ENCODE data around the gene SECTM1.

SECTM1 gene

DNA sequence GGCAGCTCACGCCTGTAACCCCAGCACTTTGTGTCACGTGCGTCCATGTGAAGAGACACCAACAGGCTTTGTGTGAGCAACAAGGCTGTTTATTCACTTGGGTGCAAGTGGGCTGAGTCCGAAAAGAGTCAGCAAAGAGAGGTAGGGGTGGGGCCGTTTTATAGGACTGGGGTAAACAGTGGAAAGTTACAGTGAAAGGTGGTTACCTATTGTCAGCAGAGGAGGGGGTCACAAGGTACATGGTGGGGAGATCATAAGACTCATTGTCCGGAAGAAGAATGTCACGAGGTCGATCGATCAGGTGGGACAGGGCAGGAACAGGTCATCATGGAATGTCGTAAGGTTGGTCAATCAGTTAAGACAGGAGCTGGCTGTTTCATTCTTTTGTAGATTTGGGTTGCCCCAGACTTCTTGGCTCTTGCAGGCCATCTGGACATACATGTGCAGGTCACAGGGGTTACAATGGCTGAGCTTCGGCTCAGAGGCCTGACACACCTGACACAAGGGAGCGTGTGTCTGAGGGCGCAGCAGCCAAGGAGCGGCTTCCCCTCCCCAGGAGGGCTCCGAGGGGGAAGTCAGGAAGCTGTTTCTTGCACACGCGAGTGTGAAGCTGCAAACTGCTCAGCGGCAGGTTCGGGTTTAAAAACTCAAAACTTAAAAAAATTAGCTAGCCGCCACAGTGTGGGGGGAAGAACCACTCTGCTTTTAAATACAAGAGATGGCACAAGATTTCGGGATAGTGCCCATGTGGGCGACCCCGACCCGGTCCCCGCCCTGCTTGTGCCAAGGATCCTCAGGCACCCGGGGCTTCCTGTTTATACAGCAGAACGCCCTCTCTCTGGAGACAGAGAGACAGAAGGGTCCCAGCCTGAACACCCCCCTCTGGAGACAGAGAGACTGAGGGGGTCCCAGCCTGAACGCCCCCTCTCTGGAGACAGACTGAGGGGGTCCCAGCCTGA is 13.1 kb upstream of the SECTM1 start:
- DNase-seq: no peak

DNA sequence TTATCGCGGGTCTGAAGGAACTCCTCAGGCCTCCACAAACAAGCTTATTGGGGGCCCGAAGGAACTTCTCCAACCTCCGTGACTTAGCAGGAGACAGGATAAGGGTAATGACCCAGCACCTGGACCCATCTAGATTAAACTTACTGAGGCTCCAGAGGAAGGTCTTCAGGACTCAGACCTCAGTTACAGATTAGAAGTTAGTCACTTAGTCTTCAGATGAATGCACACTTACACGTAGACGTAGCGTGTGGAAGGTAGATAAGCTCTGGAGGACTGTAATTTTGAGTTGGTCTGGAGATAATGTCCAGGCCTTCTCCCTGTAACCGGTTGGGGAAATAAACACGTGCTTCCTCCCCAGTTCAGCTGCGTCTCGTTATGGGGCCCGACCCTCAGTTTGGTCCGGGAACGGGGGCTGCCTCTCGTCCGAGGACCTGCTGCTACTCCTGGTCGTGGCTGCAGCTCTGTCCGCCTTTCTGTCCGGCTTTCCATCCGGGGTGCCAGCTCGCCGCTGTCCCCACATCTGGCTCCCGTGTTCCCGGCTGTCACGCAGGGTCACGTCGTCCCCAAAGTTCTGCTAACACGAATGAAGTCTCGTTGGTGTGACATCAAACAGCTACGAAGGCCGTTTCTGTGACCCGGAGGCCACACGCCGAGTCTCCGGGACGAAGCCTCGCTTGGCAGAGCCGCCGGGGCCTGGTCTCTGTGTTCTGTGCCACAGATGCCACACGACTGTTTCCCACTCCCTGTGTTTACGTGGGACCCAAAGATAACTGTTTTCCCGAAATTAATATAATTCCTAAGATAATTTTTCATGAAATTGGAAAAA is 11.8 kb upstream of the SECTM1 start:
- DNase-seq: no peak

- DNase-seq: no peak
Measured at GRCh38 chr17:82344175-82344907, 10.8 kb upstream of the SECTM1 start.

DNA sequence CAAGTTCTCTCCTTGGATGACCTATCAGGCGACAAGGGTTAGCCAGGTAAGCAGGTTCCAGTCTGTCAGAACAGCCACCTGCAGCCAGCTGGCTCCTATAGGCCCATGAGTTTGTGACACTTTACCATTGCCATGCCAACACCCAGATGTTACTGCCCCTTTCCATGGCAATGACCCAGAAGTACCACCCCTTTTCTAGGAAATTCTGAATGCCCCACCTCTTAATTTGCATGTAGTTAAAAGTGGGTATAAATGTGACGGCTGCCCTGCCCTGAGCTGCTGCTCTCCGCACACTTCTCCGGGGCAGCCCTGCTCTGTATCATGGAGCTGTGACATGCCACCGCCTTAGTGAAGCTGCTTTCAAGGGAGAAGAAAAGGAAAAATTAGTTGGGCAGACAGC is 10.0 kb upstream of the SECTM1 start:
- no peak for DNase-seq

- DNase-seq: no peak
Measured at GRCh38 chr17:82342361-82343079, 9.0 kb upstream of the SECTM1 start.

- no peak for DNase-seq
Measured at GRCh38 chr17:82339634-82340580, 6.3 kb upstream of the SECTM1 start.

DNA sequence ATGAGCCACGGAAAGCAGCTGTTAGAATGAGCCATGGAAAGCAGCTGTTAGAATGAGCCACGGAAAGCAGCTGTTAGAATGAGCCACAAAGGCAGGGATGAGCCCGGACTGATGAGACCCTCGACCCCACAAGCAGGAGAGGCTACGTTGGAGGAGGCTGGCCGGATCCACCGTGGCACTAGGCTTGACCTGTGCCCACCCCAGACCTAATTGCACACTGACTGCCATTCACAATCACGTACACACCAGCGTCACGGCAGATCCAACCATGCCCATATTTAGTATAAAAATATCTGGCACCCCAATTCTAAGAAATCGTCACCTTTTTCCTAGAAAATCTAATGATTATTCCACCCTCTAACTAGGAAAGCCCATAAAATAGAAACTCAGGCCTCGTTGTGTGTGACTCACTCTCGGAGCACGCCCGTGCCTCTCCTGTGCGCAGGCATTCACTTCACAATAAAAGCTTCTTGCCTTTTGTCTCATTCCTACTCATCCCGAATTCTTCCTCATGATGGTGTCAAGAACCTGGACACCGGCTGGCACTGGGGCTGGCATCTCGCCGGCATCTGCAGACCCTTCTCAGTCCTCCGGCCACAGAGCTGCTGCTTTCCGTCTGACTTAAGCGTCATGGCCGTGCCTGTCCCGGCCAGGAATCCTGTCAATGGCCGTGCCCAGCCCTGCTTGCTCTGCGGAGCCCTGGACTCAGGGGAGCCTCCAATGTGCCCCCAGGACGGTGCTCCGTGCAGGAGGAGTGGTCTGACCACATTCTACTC is 5.5 kb upstream of the SECTM1 start:
- DNase-seq: no peak

GRCh38 chr17:82334622-82335394 is 1.2 kb upstream of the SECTM1 start:
- DNase-seq: no peak

- DNase-seq: no peak
Measured at GRCh38 chr17:82334204-82334621, 647 bp upstream of the SECTM1 start.

DNA sequence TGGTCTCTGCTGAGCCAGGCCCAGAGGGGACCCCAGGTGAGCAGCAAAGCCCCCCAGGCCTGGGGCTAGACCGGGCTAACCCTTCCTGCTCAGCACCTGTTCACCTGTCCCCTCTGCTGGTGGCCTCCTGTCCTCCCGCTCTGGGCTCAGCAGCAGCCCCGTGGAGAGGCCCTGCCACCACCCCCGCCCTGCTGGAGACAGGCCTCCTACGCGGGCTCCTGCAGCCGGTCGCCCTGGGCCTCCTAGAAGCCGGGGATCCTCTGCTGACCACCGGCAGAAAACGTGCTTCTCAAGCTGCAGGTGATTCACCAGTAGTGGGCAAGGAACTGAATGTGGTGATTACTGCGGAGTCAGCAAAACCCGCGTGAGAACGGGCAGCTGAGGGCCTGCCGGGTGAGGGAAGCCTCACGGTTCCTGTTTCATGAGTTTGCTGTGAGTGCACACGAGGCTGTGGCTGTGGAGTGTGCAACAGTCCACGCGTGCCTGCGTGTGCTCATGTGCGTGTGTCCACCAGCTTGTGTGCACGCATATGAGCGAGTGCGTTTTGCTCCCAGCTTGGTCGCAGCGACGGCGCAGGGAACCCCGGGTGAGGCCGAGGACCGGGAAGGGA is 792 bp downstream of the SECTM1 start:
- no peak for DNase-seq

DNA sequence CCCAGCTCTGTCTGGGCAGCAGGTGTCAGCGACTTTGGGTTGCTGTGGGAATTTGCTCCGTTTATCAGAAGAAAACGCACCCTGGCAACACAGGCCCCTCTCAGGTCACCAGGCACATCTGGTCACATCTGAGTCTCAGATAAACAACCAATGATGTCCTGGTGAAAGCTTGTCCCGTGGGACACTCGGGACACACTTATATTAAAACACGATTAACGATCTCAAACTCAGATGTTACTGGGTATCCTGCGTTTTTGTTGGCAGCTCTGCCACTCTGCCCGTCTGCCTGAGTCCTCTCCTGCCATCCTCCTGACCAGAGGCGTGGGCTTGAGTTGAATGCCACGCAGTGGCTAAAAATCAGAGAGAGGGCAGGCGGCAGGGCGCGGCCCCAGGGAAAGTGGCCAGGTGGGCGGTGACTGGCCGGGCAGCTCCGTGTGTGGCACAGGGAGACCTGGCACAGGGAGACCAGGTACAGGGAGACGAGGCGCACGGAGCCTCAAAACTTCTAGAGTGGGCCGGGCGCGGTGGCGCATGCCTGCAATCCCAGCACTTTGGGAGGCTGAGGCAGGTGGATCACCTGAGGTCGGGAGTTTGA is 2.1 kb downstream of the SECTM1 start:
- no peak for DNase-seq

DNA sequence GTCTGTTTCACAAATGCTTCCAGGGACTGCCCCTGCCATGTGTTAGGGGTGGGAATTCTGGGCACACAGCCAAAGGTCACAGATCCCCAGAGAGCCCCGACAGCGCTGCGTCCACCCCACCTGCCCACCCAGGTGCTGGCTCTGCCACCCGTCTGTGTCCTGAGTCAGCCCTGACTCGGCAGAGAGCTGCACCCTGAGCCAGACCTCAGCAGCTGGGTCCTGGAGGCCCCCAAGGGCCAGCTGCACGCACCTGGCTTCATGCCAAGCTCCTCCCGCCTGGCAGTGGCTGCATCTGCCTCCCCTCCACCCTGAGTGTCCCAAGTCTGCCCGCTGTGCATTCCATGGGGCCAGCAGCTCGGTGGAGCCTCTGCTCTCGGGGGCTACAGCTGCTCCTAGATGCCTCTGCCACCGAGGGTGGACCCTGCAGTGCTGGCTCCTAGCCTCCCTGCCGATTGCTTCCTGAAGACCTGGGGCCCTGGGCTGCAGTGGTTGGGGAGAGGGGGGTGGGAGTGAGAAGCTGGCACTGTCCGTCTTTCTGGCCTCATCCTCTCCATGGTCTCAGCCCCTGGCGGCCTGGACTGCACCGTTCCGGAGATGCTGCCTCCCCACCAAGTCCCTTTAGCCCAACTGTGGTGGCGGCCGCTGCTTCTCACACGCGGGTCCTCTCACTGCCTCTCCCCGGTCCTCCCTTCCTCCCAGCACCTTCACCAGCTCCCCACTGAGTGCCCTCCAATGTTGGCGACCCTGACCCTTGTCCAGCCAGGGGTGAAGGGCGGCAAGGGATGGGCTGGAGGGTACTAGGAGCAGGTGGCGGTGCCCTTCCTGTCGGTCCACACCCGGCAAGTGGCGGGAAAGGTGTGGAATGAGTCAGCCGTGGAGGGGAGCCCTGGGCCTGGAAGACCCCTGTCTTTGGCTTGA is 3.0 kb downstream of the SECTM1 start:
- DNase-seq: no peak

GRCh38 chr17:82329683-82330321 is 3.8 kb downstream of the SECTM1 start:
- DNase-seq: no peak

GRCh38 chr17:82328994-82329507 is 4.5 kb downstream of the SECTM1 start:
- no peak for DNase-seq

- DNase-seq: no peak
Measured at GRCh38 chr17:82328141-82328993, 5.2 kb downstream of the SECTM1 start.

DNA sequence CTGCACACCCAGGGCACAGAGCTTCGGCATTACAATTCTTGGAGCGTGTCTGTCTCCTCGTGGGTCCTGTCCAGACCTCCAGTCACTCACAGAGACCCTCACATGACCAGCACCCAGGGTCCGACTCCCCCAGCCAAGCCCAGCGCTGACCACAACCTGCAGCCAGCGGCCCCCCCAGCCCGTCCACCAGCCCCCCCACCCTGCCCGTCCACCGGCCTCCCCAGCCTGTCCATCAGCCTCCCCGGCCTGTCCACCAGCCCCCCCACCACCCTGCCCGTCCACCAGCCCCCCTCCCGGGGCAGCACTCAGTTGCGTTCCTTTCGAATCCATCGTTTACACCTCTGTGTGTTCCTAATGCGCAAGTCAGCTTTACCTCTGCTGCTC is 5.8 kb downstream of the SECTM1 start:
- no peak for DNase-seq

Measured in NCI-H1930 (cell line).